ENCODE data around the gene FOXP1. TPM values are rescaled to one million over a fixed set of nuclear protein-coding genes. Genes with fewer than 3 reads are reported as not detected.

FOXP1 gene
- total and polyA plus RNA-seq, 2 of the 13 experiments (the other 11 are each of a cell fraction or from before 2014, with no cell fraction given): 40.4 to 59.0 TPM

DNA sequence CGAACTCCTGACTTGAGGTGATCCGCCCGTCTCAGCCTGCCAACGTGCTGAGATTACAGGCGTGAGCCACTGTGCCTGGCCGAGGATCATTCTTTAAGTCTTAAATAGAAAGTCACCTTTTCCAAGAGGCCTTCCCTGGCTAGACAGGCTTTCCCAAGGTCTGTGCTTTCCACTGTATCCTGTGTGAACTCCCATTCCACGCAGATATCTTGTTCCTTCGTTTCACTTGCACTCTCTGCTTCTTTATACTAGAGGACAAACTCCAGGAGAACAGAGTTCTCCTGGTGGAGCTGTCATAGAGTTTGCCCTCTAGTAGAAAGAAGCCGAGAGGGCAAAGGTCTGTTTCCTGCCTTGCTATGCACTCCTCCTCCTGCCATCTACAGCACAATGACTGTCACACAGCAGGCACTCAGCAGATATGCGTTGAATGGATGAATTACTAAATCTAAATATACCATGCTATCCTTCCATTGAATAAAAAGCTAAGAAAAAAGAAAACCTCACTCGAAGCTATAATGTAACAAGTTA is 211.2 kb downstream of the FOXP1 start (continued):
- TF ChIP-seq, protein P1, sequence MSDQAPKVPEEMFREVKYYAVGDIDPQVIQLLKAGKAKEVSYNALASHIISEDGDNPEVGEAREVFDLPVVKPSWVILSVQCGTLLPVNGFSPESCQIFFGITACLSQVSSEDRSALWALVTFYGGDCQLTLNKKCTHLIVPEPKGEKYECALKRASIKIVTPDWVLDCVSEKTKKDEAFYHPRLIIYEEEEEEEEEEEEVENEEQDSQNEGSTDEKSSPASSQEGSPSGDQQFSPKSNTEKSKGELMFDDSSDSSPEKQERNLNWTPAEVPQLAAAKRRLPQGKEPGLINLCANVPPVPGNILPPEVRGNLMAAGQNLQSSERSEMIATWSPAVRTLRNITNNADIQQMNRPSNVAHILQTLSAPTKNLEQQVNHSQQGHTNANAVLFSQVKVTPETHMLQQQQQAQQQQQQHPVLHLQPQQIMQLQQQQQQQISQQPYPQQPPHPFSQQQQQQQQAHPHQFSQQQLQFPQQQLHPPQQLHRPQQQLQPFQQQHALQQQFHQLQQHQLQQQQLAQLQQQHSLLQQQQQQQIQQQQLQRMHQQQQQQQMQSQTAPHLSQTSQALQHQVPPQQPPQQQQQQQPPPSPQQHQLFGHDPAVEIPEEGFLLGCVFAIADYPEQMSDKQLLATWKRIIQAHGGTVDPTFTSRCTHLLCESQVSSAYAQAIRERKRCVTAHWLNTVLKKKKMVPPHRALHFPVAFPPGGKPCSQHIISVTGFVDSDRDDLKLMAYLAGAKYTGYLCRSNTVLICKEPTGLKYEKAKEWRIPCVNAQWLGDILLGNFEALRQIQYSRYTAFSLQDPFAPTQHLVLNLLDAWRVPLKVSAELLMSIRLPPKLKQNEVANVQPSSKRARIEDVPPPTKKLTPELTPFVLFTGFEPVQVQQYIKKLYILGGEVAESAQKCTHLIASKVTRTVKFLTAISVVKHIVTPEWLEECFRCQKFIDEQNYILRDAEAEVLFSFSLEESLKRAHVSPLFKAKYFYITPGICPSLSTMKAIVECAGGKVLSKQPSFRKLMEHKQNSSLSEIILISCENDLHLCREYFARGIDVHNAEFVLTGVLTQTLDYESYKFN (CRISPR knock-in tag; conservative IDR thresholded peaks at IDR 0.05): 0 out of 2 replicates have a peak, but pooled peaks have one; percentile 37
- TF ChIP-seq NCOR1 (IDR thresholded peaks at IDR 0.05; ENCODE audit: borderline replicate concordance, low read length): 0 out of 2 replicates have a peak, but pooled peaks have one; percentile 53
- TF ChIP-seq, protein P2, sequence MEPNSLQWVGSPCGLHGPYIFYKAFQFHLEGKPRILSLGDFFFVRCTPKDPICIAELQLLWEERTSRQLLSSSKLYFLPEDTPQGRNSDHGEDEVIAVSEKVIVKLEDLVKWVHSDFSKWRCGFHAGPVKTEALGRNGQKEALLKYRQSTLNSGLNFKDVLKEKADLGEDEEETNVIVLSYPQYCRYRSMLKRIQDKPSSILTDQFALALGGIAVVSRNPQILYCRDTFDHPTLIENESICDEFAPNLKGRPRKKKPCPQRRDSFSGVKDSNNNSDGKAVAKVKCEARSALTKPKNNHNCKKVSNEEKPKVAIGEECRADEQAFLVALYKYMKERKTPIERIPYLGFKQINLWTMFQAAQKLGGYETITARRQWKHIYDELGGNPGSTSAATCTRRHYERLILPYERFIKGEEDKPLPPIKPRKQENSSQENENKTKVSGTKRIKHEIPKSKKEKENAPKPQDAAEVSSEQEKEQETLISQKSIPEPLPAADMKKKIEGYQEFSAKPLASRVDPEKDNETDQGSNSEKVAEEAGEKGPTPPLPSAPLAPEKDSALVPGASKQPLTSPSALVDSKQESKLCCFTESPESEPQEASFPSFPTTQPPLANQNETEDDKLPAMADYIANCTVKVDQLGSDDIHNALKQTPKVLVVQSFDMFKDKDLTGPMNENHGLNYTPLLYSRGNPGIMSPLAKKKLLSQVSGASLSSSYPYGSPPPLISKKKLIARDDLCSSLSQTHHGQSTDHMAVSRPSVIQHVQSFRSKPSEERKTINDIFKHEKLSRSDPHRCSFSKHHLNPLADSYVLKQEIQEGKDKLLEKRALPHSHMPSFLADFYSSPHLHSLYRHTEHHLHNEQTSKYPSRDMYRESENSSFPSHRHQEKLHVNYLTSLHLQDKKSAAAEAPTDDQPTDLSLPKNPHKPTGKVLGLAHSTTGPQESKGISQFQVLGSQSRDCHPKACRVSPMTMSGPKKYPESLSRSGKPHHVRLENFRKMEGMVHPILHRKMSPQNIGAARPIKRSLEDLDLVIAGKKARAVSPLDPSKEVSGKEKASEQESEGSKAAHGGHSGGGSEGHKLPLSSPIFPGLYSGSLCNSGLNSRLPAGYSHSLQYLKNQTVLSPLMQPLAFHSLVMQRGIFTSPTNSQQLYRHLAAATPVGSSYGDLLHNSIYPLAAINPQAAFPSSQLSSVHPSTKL (CRISPR knock-in tag; IDR thresholded peaks at IDR 0.05): peak; percentile 46
- peak in 1 of 2 experiments; percentile 42; a peak in 1 of 4 replicates for TF ChIP-seq EP300 (IDR thresholded peaks at IDR 0.05; ENCODE audit: low read depth in 2 of 2, low read length in 2 of 2)
- no peak for TF ChIP-seq EP300 (CRISPR knock-in tag; IDR thresholded peaks at IDR 0.05; ENCODE audit: borderline replicate concordance)
- peak; percentile 91 for TF ChIP-seq HNF4A (CRISPR knock-in tag; IDR thresholded peaks at IDR 0.05)
- TF ChIP-seq, protein P3, sequence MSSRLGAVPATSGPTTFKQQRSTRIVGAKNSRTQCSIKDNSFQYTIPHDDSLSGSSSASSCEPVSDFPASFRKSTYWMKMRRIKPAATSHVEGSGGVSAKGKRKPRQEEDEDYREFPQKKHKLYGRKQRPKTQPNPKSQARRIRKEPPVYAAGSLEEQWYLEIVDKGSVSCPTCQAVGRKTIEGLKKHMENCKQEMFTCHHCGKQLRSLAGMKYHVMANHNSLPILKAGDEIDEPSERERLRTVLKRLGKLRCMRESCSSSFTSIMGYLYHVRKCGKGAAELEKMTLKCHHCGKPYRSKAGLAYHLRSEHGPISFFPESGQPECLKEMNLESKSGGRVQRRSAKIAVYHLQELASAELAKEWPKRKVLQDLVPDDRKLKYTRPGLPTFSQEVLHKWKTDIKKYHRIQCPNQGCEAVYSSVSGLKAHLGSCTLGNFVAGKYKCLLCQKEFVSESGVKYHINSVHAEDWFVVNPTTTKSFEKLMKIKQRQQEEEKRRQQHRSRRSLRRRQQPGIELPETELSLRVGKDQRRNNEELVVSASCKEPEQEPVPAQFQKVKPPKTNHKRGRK (CRISPR knock-in tag; IDR thresholded peaks at IDR 0.05): no peak
- TF ChIP-seq SALL1 (CRISPR knock-in tag; IDR thresholded peaks at IDR 0.05): peak; percentile 20; the same call in 1 of the 2 replicates
- TF ChIP-seq GATAD2A (CRISPR knock-in tag; IDR thresholded peaks at IDR 0.05): peak; percentile 58; the same call in 1 of the 2 replicates
- peak; percentile 87 for TF ChIP-seq HNF4G (IDR thresholded peaks at IDR 0.05; ENCODE audit: borderline replicate concordance, low read depth, low read length)
- peak; percentile 55; the same call in 1 of the 2 replicates for TF ChIP-seq HNF4G (CRISPR knock-in tag; IDR thresholded peaks at IDR 0.05; ENCODE audit: borderline replicate concordance, low read depth)
- TF ChIP-seq SOX6 (IDR thresholded peaks at IDR 0.05): no peak
- TF ChIP-seq SOX6 (CRISPR knock-in tag; IDR thresholded peaks at IDR 0.05): peak; percentile 28; the same call in 1 of the 2 replicates
- TF ChIP-seq ARID2 (CRISPR knock-in tag; IDR thresholded peaks at IDR 0.05; ENCODE audit: borderline replicate concordance): no peak
- no peak for TF ChIP-seq YEATS4 (CRISPR knock-in tag; IDR thresholded peaks at IDR 0.05; ENCODE audit: borderline replicate concordance)
- no peak for TF ChIP-seq RCOR2 (CRISPR knock-in tag; IDR thresholded peaks at IDR 0.05)
- TF ChIP-seq SOX13 (IDR thresholded peaks at IDR 0.05): no peak
- TF ChIP-seq SOX13 (CRISPR knock-in tag; conservative IDR thresholded peaks at IDR 0.05 in 1 of 2, IDR thresholded peaks at IDR 0.05 in 1 of 2): peak in 1 of 2 experiments; percentile 28; a peak in 1 of 4 replicates
- TF ChIP-seq EEA1 (CRISPR knock-in tag; IDR thresholded peaks at IDR 0.05; ENCODE audit: borderline replicate concordance): no peak
- peak; percentile 57; the same call in 1 of the 2 replicates for TF ChIP-seq ZNF644 (CRISPR knock-in tag; IDR thresholded peaks at IDR 0.05; ENCODE audit: low read depth)
- TF ChIP-seq RBM22 (optimal IDR thresholded peaks at IDR 0.05; ENCODE audit: low read length): peak; percentile 21
